GM18519 (cell line): ENCODE results near the gene FHOD3.

Source experiments
- ATAC-seq: cut with Tn5 transposase; IDR thresholded peaks from one replicate; pipeline ENCODE4 v1.9.1; 2021; ENCODE audit warnings: mild to moderate bottlenecking, moderate library complexity; ENCODE audit not compliant: unreplicated experiment, low FRiP score

FHOD3 gene

GRCh38 chr18:36402765-36403396 lies 105.4 kb downstream of the FHOD3 start:
- no peak for ATAC-seq

GRCh38 chr18:36403896-36404820 lies 106.6 kb downstream of the FHOD3 start:
- ATAC-seq: no peak

- no peak for ATAC-seq
These were observed 108.1 kb downstream of the FHOD3 start for GRCh38 chr18:36405611-36406010.

- ATAC-seq: no peak
These were observed 109.3 kb downstream of the FHOD3 start for GRCh38 chr18:36406805-36407204.

GRCh38 chr18:36408606-36409005 lies 111.1 kb downstream of the FHOD3 start:
- no peak for ATAC-seq

- no peak for ATAC-seq
These were observed 112.3 kb downstream of the FHOD3 start for GRCh38 chr18:36409779-36410178.

GRCh38 chr18:36410346-36410745 lies 112.8 kb downstream of the FHOD3 start:
- ATAC-seq: no peak

GRCh38 chr18:36411745-36412168 lies 114.2 kb downstream of the FHOD3 start:
- no peak for ATAC-seq

- no peak for ATAC-seq
These were observed 115.3 kb downstream of the FHOD3 start for GRCh38 chr18:36412778-36413177.

GRCh38 chr18:36415171-36415570 lies 117.7 kb downstream of the FHOD3 start:
- ATAC-seq: no peak

- ATAC-seq: no peak
These were observed 118.1 kb downstream of the FHOD3 start for GRCh38 chr18:36415625-36416024.

- ATAC-seq: no peak
These were observed 121.8 kb downstream of the FHOD3 start for GRCh38 chr18:36419188-36419899.

GRCh38 chr18:36419900-36420531 lies 122.5 kb downstream of the FHOD3 start:
- ATAC-seq: peak; percentile 70

- ATAC-seq: no peak
These were observed 123.3 kb downstream of the FHOD3 start for GRCh38 chr18:36420826-36421225.

- no peak for ATAC-seq
These were observed 127.2 kb downstream of the FHOD3 start for GRCh38 chr18:36424741-36425142.

- ATAC-seq: no peak
These were observed 129.9 kb downstream of the FHOD3 start for GRCh38 chr18:36427369-36427768.

GRCh38 chr18:36427831-36428230 lies 130.3 kb downstream of the FHOD3 start:
- ATAC-seq: no peak

- no peak for ATAC-seq
These were observed 131.0 kb downstream of the FHOD3 start for GRCh38 chr18:36428431-36429029.

- no peak for ATAC-seq
These were observed 135.5 kb downstream of the FHOD3 start for GRCh38 chr18:36432880-36433555.

- no peak for ATAC-seq
These were observed 138.9 kb downstream of the FHOD3 start for GRCh38 chr18:36436387-36436786.
